Kidney (tissue), 14 donors: Measurements from ENCODE around the gene ZNF628. TPM values are rescaled to one million over a fixed set of nuclear protein-coding genes. Genes with fewer than 3 reads are reported as not detected.

Experiments
- DNase-seq, 5 donors: peaks; one replicate each; pipeline ENCODE4 v3.0.0-alpha.2; 2013 to 2020
- FAIRE-seq: peaks from 2 replicates; lab custom pipeline; 2012; peaks lifted over from hg19 to GRCh38; lab: Jason Lieb, UNC
- H3K27ac ChIP-seq, 2 donors: one replicate each; pipeline ENCODE4 v1.7.0; 2013; ENCODE audit warnings: low read depth in 2 of 2, low read length in 2 of 2, inconsistent platforms in 1 of 2
- H3K27me3 ChIP-seq: one replicate; pipeline ENCODE4 v1.7.1; 2013; ENCODE audit warnings: low read length, inconsistent platforms; ENCODE audit not compliant: control insufficient read depth, insufficient read depth
- H3K36me3 ChIP-seq, 3 donors: one replicate each; pipeline versions ENCODE4 v1.7.0 to v1.7.1; 2013; ENCODE audit warnings: low read length in 3 of 3, control low read depth in 1 of 3, inconsistent platforms in 1 of 3; ENCODE audit not compliant: insufficient read depth in 3 of 3, control insufficient read depth in 2 of 3
- H3K4me1 ChIP-seq, 3 donors: one replicate each; pipeline versions ENCODE4 v1.7.0 to v1.7.1; 2013; ENCODE audit warnings: low read length in 3 of 3, inconsistent platforms in 1 of 3, low read depth in 1 of 3; ENCODE audit not compliant: control insufficient read depth in 2 of 3, insufficient read depth in 2 of 3
- H3K4me3 ChIP-seq, 3 donors: one replicate each; pipeline versions ENCODE4 v1.7.0 to v1.8.1; 2013; ENCODE audit warnings: low read length in 3 of 3, control low read depth in 1 of 3, inconsistent platforms in 1 of 3
- H3K9ac ChIP-seq, 3 donors: one replicate each; pipeline versions ENCODE4 v1.7.0 to v1.7.1; 2013; ENCODE audit warnings: low read length in 3 of 3, control low read depth in 1 of 3, inconsistent platforms in 1 of 3
- H3K9me3 ChIP-seq, 3 donors: one replicate each; pipeline versions ENCODE4 v1.7.0 to v1.7.1; 2013; ENCODE audit warnings: low read length in 3 of 3, control low read depth in 1 of 3, inconsistent platforms in 1 of 3; ENCODE audit not compliant: control insufficient read depth in 2 of 3, insufficient read depth in 1 of 3
- intact Hi-C: fragments of 100-400 bp; cut with DNase I; formaldehyde crosslinking; loops from one replicate; pipeline ENCODE4 v1.11.1; 2022
- polyA plus RNA-seq: library from polyadenylated mRNA; stranded (reverse); fragments of 350-450 nt; fragmentation: Illumina TruSeq; extraction: RNeasy Lipid Tissue Mini Kit (QIAGEN cat#74804); gene quantifications from one replicate; pipeline ENCODE4 v1.2.3, GENCODE V29; 2014; ENCODE audit warnings: low read depth, low replicate concordance; ENCODE audit not compliant: insufficient read depth
- total RNA-seq: library from RNA; stranded (reverse); fragmentation: NEBNext Ultra II Directional; extraction: Animal tissue kit (Norgen Biotek cat#: 25700); gene quantifications from one replicate; pipeline ENCODE4 v1.2.1, GENCODE V29; 2021
- TF ChIP-seq, protein P1 (sequence below): IDR thresholded peaks from 3 replicates; pipeline ENCODE4 v1.5.1; 2012; ENCODE audit warnings: mild to moderate bottlenecking, moderate library complexity, borderline replicate concordance; ENCODE audit not compliant: insufficient read depth; ENCODE audit errors: extremely low read depth
- donor health status: control.
- donor health status: control.
- donor health status: control.
- donor health status: control.
- donor health status: control.
- donor health status: DM: yes; HTN: yes; CAD: no.
- donor health status: Normal renal cell carcinoma (clear cell type).

ZNF628 gene
- total and polyA plus RNA-seq, 2 donors from 2014 or later: 2.3 to 12.0 TPM

DNA sequence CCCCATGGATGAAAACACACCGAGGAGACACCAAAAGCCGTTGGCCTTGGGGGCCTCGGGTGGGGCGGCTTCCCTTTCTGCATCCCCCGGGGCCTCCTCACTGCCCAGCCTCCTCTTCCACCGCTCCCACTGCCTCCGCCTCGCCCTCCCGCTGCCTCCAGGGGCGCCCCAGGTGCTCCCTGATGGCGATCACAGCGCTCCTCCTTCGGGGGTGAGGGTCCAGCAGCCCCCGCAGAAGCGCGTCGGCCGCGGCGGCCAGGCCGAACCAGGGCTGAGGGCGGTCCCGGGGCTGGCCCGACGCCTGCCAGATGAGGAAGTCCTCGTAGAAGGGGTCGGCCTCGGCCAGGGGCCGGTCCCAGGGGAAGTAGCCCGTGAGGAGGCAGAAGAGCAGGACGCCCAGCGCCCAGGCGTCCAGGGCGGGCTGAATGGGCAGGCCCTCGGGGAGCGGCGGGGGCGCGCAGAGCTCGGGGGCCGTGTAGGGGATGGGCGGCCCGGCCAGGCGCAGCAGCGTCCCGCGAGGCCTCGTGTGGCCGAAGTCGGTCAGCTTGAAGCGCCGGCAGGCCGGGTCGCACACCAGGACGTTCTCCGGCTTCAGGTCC is 53.3 kb downstream of the ZNF628 start:
- H3K9ac ChIP-seq: no peak overlapping the region
- H3K4me1 ChIP-seq: peaks cover 0 to 8% (median 3%) of the 10 kb centered on the region in 3 donors
- FAIRE-seq (no peak), DNase-seq (no peak)
- H3K27ac ChIP-seq: no peak overlapping the region
- H3K9me3 ChIP-seq: peaks cover 0 to 6% (median 0%) of the 10 kb centered on the region in 3 donors
- peaks cover 0 to 4% (median 0%) of the 10 kb centered on the region in 3 donors for H3K36me3 ChIP-seq
- H3K27me3 ChIP-seq: no peaks in the 10 kb centered on the region
- H3K4me3 ChIP-seq: no peak overlapping the region
- intact Hi-C loops: no loop called here
- TF ChIP-seq, protein P1, sequence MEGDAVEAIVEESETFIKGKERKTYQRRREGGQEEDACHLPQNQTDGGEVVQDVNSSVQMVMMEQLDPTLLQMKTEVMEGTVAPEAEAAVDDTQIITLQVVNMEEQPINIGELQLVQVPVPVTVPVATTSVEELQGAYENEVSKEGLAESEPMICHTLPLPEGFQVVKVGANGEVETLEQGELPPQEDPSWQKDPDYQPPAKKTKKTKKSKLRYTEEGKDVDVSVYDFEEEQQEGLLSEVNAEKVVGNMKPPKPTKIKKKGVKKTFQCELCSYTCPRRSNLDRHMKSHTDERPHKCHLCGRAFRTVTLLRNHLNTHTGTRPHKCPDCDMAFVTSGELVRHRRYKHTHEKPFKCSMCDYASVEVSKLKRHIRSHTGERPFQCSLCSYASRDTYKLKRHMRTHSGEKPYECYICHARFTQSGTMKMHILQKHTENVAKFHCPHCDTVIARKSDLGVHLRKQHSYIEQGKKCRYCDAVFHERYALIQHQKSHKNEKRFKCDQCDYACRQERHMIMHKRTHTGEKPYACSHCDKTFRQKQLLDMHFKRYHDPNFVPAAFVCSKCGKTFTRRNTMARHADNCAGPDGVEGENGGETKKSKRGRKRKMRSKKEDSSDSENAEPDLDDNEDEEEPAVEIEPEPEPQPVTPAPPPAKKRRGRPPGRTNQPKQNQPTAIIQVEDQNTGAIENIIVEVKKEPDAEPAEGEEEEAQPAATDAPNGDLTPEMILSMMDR: no peak

DNA sequence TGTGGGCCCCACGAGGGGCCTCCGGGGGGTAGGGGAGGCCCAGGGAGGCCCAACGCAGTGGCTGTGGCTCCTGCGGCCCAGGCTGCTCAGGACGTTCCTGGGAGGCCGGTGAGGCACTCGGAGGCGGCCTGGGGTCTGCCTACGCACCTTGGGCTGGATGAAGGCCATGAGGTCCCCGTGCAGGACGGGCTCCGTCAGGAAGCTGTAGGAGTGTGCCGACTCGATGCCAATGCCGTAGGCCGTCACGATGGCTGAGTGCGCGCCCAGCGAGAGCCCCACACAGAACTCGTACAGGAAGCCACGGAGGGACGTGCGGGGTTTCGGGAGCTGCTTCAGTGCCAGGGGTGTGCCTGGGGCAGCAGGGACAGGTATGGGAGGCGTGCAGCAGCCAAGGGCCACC is 54.6 kb downstream of the ZNF628 start:
- H3K36me3 ChIP-seq: peaks cover 0 to 4% (median 0%) of the 10 kb centered on the region in 3 donors
- no peak overlapping the region for H3K4me3 ChIP-seq
- H3K27me3 ChIP-seq: no peaks in the 10 kb centered on the region
- TF ChIP-seq, protein P1: no peak
- DNase-seq (no peak), FAIRE-seq (no peak)
- intact Hi-C loops: no loop called here
- no peak overlapping the region for H3K9ac ChIP-seq
- H3K4me1 ChIP-seq: peaks cover 0 to 8% (median 3%) of the 10 kb centered on the region in 3 donors
- peaks cover 0 to 6% (median 0%) of the 10 kb centered on the region in 3 donors for H3K9me3 ChIP-seq
- no peak overlapping the region for H3K27ac ChIP-seq

Other genes starting within 250 kb of the ZNF628 start
- 3.3 TPM for gene TMEM86B, start 247.9 kb upstream of the ZNF628 start, total RNA-seq
- 4.6 TPM for gene TMEM86B, start 247.9 kb upstream of the ZNF628 start, polyA plus RNA-seq
- gene PPP6R1, start 217.6 kb upstream of the ZNF628 start, total RNA-seq: 61.6 TPM
- 30.6 TPM for gene PPP6R1, start 217.6 kb upstream of the ZNF628 start, polyA plus RNA-seq
- 37.6 TPM for gene HSPBP1, start 196.5 kb upstream of the ZNF628 start, total RNA-seq
- gene HSPBP1, start 196.5 kb upstream of the ZNF628 start, polyA plus RNA-seq: 55.9 TPM
- 6.5 TPM for gene BRSK1, start 192.6 kb upstream of the ZNF628 start, total RNA-seq
- gene BRSK1, start 192.6 kb upstream of the ZNF628 start, polyA plus RNA-seq: 1.4 TPM
- 3.6 TPM for gene TMEM150B, start 151.3 kb upstream of the ZNF628 start, total RNA-seq
- 5.4 TPM for gene TMEM150B, start 151.3 kb upstream of the ZNF628 start, polyA plus RNA-seq
- gene KMT5C, start 136.7 kb upstream of the ZNF628 start, total RNA-seq: 13.0 TPM
- 4.1 TPM for gene KMT5C, start 136.7 kb upstream of the ZNF628 start, polyA plus RNA-seq
- gene COX6B2, start 121.9 kb upstream of the ZNF628 start, total RNA-seq: 3.8 TPM
- 0.62 TPM for gene COX6B2, start 121.9 kb upstream of the ZNF628 start, polyA plus RNA-seq
- gene GARIN5B, start 113.4 kb upstream of the ZNF628 start, total RNA-seq: not detected
- gene GARIN5B, start 113.4 kb upstream of the ZNF628 start, polyA plus RNA-seq: not detected
- gene IL11, start 106.2 kb upstream of the ZNF628 start, total RNA-seq: 0.47 TPM
- gene IL11, start 106.2 kb upstream of the ZNF628 start, polyA plus RNA-seq: 0.37 TPM
- gene TMEM190, start 99.8 kb upstream of the ZNF628 start, total RNA-seq: not detected
- not detected for gene TMEM190, start 99.8 kb upstream of the ZNF628 start, polyA plus RNA-seq
- gene TMEM238, start 92.3 kb upstream of the ZNF628 start, total RNA-seq: 24.3 TPM
- gene TMEM238, start 92.3 kb upstream of the ZNF628 start, polyA plus RNA-seq: 8.1 TPM
- 1,259 TPM for gene RPL28, start 90.7 kb upstream of the ZNF628 start, total RNA-seq
- gene RPL28, start 90.7 kb upstream of the ZNF628 start, polyA plus RNA-seq: 1,453 TPM
- gene UBE2S, start 68.8 kb upstream of the ZNF628 start, total RNA-seq: 16.8 TPM
- gene UBE2S, start 68.8 kb upstream of the ZNF628 start, polyA plus RNA-seq: 20.8 TPM
- not detected for gene SHISA7, start 33.3 kb upstream of the ZNF628 start, total RNA-seq
- not detected for gene SHISA7, start 33.3 kb upstream of the ZNF628 start, polyA plus RNA-seq
- gene ISOC2, start 15.0 kb upstream of the ZNF628 start, total RNA-seq: 45.9 TPM
- 326 TPM for gene ISOC2, start 15.0 kb upstream of the ZNF628 start, polyA plus RNA-seq
- not detected for gene C19orf85, start 11.9 kb upstream of the ZNF628 start, total RNA-seq
- gene C19orf85, start 11.9 kb upstream of the ZNF628 start, polyA plus RNA-seq: not detected
- 42.6 TPM for gene NAT14, start 8.6 kb downstream of the ZNF628 start, total RNA-seq
- 45.0 TPM for gene NAT14, start 8.6 kb downstream of the ZNF628 start, polyA plus RNA-seq
- 9.4 TPM for gene SSC5D, start 11.8 kb downstream of the ZNF628 start, total RNA-seq
- gene SSC5D, start 11.8 kb downstream of the ZNF628 start, polyA plus RNA-seq: 2.2 TPM
- gene SBK2, start 60.5 kb downstream of the ZNF628 start, total RNA-seq: not detected
- gene SBK2, start 60.5 kb downstream of the ZNF628 start, polyA plus RNA-seq: not detected
- gene SBK3, start 68.9 kb downstream of the ZNF628 start, total RNA-seq: 0.66 TPM
- not detected for gene SBK3, start 68.9 kb downstream of the ZNF628 start, polyA plus RNA-seq
- 16.6 TPM for gene ZNF579, start 104.2 kb downstream of the ZNF628 start, total RNA-seq
- 10.9 TPM for gene ZNF579, start 104.2 kb downstream of the ZNF628 start, polyA plus RNA-seq
- gene FIZ1, start 122.9 kb downstream of the ZNF628 start, total RNA-seq: 17.9 TPM
- gene FIZ1, start 122.9 kb downstream of the ZNF628 start, polyA plus RNA-seq: 11.9 TPM
- gene ZNF524, start 123.7 kb downstream of the ZNF628 start, total RNA-seq: 22.9 TPM
- gene ZNF524, start 123.7 kb downstream of the ZNF628 start, polyA plus RNA-seq: 32.6 TPM
- 17.4 TPM for gene ZNF865, start 129.0 kb downstream of the ZNF628 start, total RNA-seq
- gene ZNF865, start 129.0 kb downstream of the ZNF628 start, polyA plus RNA-seq: 5.8 TPM
- 9.8 TPM for gene ZNF784, start 147.9 kb downstream of the ZNF628 start, total RNA-seq
- gene ZNF784, start 147.9 kb downstream of the ZNF628 start, polyA plus RNA-seq: 6.6 TPM
- 56.8 TPM for gene ZNF580, start 164.4 kb downstream of the ZNF628 start, total RNA-seq
- gene ZNF580, start 164.4 kb downstream of the ZNF628 start, polyA plus RNA-seq: 47.0 TPM
- 23.6 TPM for gene ZNF581, start 167.0 kb downstream of the ZNF628 start, total RNA-seq
- gene ZNF581, start 167.0 kb downstream of the ZNF628 start, polyA plus RNA-seq: 22.0 TPM
- 22.7 TPM for gene CCDC106, start 171.6 kb downstream of the ZNF628 start, total RNA-seq
- gene CCDC106, start 171.6 kb downstream of the ZNF628 start, polyA plus RNA-seq: 51.9 TPM
- 161 TPM for gene U2AF2, start 178.4 kb downstream of the ZNF628 start, total RNA-seq
- gene U2AF2, start 178.4 kb downstream of the ZNF628 start, polyA plus RNA-seq: 54.8 TPM
- 145 TPM for gene EPN1, start 198.6 kb downstream of the ZNF628 start, total RNA-seq
- 138 TPM for gene EPN1, start 198.6 kb downstream of the ZNF628 start, polyA plus RNA-seq